ENCODE measurements around the gene C9orf72.
"Not testable (repeated sequence)": the region's sequence is repeated elsewhere in the genome, so short reads cannot be mapped to it uniquely, and the experiment has no call there.

Gene C9orf72

GRCh38 chr9:27572918-27573633 lies at the start of gene C9orf72:
Gene C9orf72 (minus strand): TSS chr9:27573481. CDS start chr9:27567120, 6,361 bp downstream.
- no peak for DNase-seq (ENCODE audit: low read depth, low spot score)

- no peak for DNase-seq (ENCODE audit: low read depth, low spot score)
These were observed 49.5 kb upstream of the C9orf72 start for GRCh38 chr9:27622693-27623340.

GRCh38 chr9:27619743-27620142 lies 46.5 kb upstream of the C9orf72 start:
- no peak for DNase-seq (ENCODE audit: low read depth, low spot score)

- no peak for DNase-seq (ENCODE audit: low read depth, low spot score)
These were observed 44.8 kb upstream of the C9orf72 start for GRCh38 chr9:27618066-27618465.

GRCh38 chr9:27614551-27614950 lies 41.3 kb upstream of the C9orf72 start:
- no peak for DNase-seq (ENCODE audit: low read depth, low spot score)

- DNase-seq (ENCODE audit: low read depth, low spot score): not testable (repeated sequence)
These were observed 38.8 kb upstream of the C9orf72 start for GRCh38 chr9:27612036-27612435.

GRCh38 chr9:27610622-27611021 lies 37.3 kb upstream of the C9orf72 start:
- no peak for DNase-seq (ENCODE audit: low read depth, low spot score)

GRCh38 chr9:27602954-27603353 lies 29.7 kb upstream of the C9orf72 start:
- DNase-seq (ENCODE audit: low read depth, low spot score): no peak

GRCh38 chr9:27602142-27602861 lies 29.0 kb upstream of the C9orf72 start:
- DNase-seq (ENCODE audit: low read depth, low spot score): no peak

GRCh38 chr9:27601396-27601795 lies 28.1 kb upstream of the C9orf72 start:
- DNase-seq (ENCODE audit: low read depth, low spot score): no peak

- no peak for DNase-seq (ENCODE audit: low read depth, low spot score)
These were observed 27.0 kb upstream of the C9orf72 start for GRCh38 chr9:27600256-27600655.

GRCh38 chr9:27599870-27600238 lies 26.6 kb upstream of the C9orf72 start:
- no peak for DNase-seq (ENCODE audit: low read depth, low spot score)

- no peak for DNase-seq (ENCODE audit: low read depth, low spot score)
These were observed 26.0 kb upstream of the C9orf72 start for GRCh38 chr9:27599102-27599869.

- no peak for DNase-seq (ENCODE audit: low read depth, low spot score)
These were observed 22.5 kb upstream of the C9orf72 start for GRCh38 chr9:27595733-27596132.

GRCh38 chr9:27591672-27592071 lies 18.4 kb upstream of the C9orf72 start:
- DNase-seq (ENCODE audit: low read depth, low spot score): no peak

GRCh38 chr9:27591093-27591492 lies 17.8 kb upstream of the C9orf72 start:
- no peak for DNase-seq (ENCODE audit: low read depth, low spot score)

- DNase-seq (ENCODE audit: low read depth, low spot score): no peak
These were observed 17.4 kb upstream of the C9orf72 start for GRCh38 chr9:27590651-27591050.

- DNase-seq (ENCODE audit: low read depth, low spot score): no peak
These were observed 16.2 kb upstream of the C9orf72 start for GRCh38 chr9:27589462-27589861.

- no peak for DNase-seq (ENCODE audit: low read depth, low spot score)
These were observed 13.0 kb upstream of the C9orf72 start for GRCh38 chr9:27586304-27586703.

- no peak for DNase-seq (ENCODE audit: low read depth, low spot score)
These were observed 11.7 kb upstream of the C9orf72 start for GRCh38 chr9:27584931-27585330.

- no peak for DNase-seq (ENCODE audit: low read depth, low spot score)
These were observed 9.5 kb upstream of the C9orf72 start for GRCh38 chr9:27582794-27583193.

GRCh38 chr9:27581826-27582225 lies 8.5 kb upstream of the C9orf72 start:
- DNase-seq (ENCODE audit: low read depth, low spot score): no peak

Data from smooth muscle cell of the brain vasculature (primary cell).